Measurements from ENCODE around the gene TRDMT1. TPM values are rescaled to one million over a fixed set of nuclear protein-coding genes. Genes with fewer than 3 reads are reported as not detected.

The TRDMT1 gene
- total RNA-seq, 1 experiment from 2014 or later = 4.2 TPM

- H3K79me2 ChIP-seq (ENCODE audit: low read depth) = no peaks in the 10 kb centered on the region
- H3K4me1 ChIP-seq (replicated peaks; ENCODE audit: insufficient read depth) = peaks cover 9% of the 10 kb centered on the region
- no peak overlapping the region for H2AFZ ChIP-seq
- H3K9me2 ChIP-seq (ENCODE audit: insufficient read depth) = no peaks in the 10 kb centered on the region
- no TSS peak for BruUV-seq (replicated peaks)
- CTCF ChIA-PET = no interaction called here
- H4K20me1 ChIP-seq (ENCODE audit: insufficient read depth) = no peaks in the 10 kb centered on the region
- no peak overlapping the region for H3K27ac ChIP-seq
- no peak overlapping the region for H3K4me2 ChIP-seq
- H3F3A ChIP-seq (ENCODE audit: insufficient read depth, low read depth) = peaks cover 14% of the 10 kb centered on the region
- POLR2A ChIA-PET (ENCODE audit: unreplicated experiment) = no interaction called here
- H3K27me3 ChIP-seq (ENCODE audit: insufficient read depth, low read depth) = peaks cover 13% of the 10 kb centered on the region; the same call in 1 of the 2 replicates
- H3K4me3 ChIP-seq = no peak overlapping the region
- no peaks in the 10 kb centered on the region for H3K36me3 ChIP-seq (ENCODE audit: low read depth)
- DNase-seq = no peak
- no peak for TF ChIP-seq CTCF (conservative IDR thresholded peaks at IDR 0.05)
- TF ChIP-seq EZH2 (IDR thresholded peaks at IDR 0.05; ENCODE audit: low read depth) = no peak
- intact Hi-C loops (cut with micrococcal nuclease; ENCODE audit: unreplicated experiment) = no loop called here
- H3K9me3 ChIP-seq (ENCODE audit: insufficient read depth, low read depth) = no peaks in the 10 kb centered on the region
Measured at GRCh38 chr10:17226891-17227303, 25.4 kb upstream of the TRDMT1 start.

GRCh38 chr10:17225808-17226207 lies 24.3 kb upstream of the TRDMT1 start:
- H3K79me2 ChIP-seq (ENCODE audit: low read depth) = no peaks in the 10 kb centered on the region
- DNase-seq = no peak
- no peaks in the 10 kb centered on the region for H3K9me2 ChIP-seq (ENCODE audit: insufficient read depth)
- H3K27me3 ChIP-seq (ENCODE audit: insufficient read depth, low read depth) = peaks cover 13% of the 10 kb centered on the region; the same call in 1 of the 2 replicates
- no peak overlapping the region for H3K4me2 ChIP-seq
- intact Hi-C loops (cut with micrococcal nuclease; ENCODE audit: unreplicated experiment) = no loop called here
- TF ChIP-seq CTCF (conservative IDR thresholded peaks at IDR 0.05) (no peak), EZH2 (IDR thresholded peaks at IDR 0.05; ENCODE audit: low read depth) (no peak)
- ChIA-PET CTCF (no interaction called here), POLR2A (ENCODE audit: unreplicated experiment) (no interaction called here)
- H4K20me1 ChIP-seq (ENCODE audit: insufficient read depth) = no peaks in the 10 kb centered on the region
- H3K27ac ChIP-seq = no peak overlapping the region
- no peak overlapping the region for H3K4me3 ChIP-seq
- no peak overlapping the region for H2AFZ ChIP-seq
- BruUV-seq (replicated peaks) = no TSS peak
- 0 out of 2 replicates have a peak, but pooled peaks cover 3% of the 10 kb centered on the region for H3K4me1 ChIP-seq (replicated peaks; ENCODE audit: insufficient read depth)
- H3F3A ChIP-seq (ENCODE audit: insufficient read depth, low read depth) = peaks cover 8% of the 10 kb centered on the region
- H3K36me3 ChIP-seq (ENCODE audit: low read depth) = no peaks in the 10 kb centered on the region
- H3K9me3 ChIP-seq (ENCODE audit: insufficient read depth, low read depth) = no peaks in the 10 kb centered on the region

- Histone ChIP-seq H3K4me3 (no peak overlapping the region), H3K9me2 (ENCODE audit: insufficient read depth) (no peaks in the 10 kb centered on the region), H3K4me1 (replicated peaks; ENCODE audit: insufficient read depth) (0 out of 2 replicates have a peak, but pooled peaks cover 4% of the 10 kb centered on the region), H3K27ac (no peak overlapping the region), H3K27me3 (ENCODE audit: insufficient read depth, low read depth) (peaks cover 9% of the 10 kb centered on the region; the same call in 1 of the 2 replicates), H3F3A (ENCODE audit: insufficient read depth, low read depth) (no peaks in the 10 kb centered on the region), H3K79me2 (ENCODE audit: low read depth) (no peaks in the 10 kb centered on the region), H2AFZ (no peak overlapping the region), H3K4me2 (no peak overlapping the region), H3K9me3 (ENCODE audit: insufficient read depth, low read depth) (no peaks in the 10 kb centered on the region), H4K20me1 (ENCODE audit: insufficient read depth) (no peaks in the 10 kb centered on the region), H3K36me3 (ENCODE audit: low read depth) (no peaks in the 10 kb centered on the region)
- TF ChIP-seq EZH2 (IDR thresholded peaks at IDR 0.05; ENCODE audit: low read depth) (no peak), CTCF (conservative IDR thresholded peaks at IDR 0.05) (no peak)
- intact Hi-C loops (cut with micrococcal nuclease; ENCODE audit: unreplicated experiment) = no loop called here
- DNase-seq = no peak
- ChIA-PET CTCF (no interaction called here), POLR2A (ENCODE audit: unreplicated experiment) (no interaction called here)
- no TSS peak for BruUV-seq (replicated peaks)
Measured at GRCh38 chr10:17222329-17222728, 20.9 kb upstream of the TRDMT1 start.
